HEK293T (cell line): ENCODE measurements around the gene IL1R1.

Experiments used
- CTCF ChIA-PET: fragments of 350-600 bp; formaldehyde crosslinking; extraction: SDS; loops from one replicate; lab custom pipeline; 2021; ENCODE audit warnings: antibody characterized with exemption, inconsistent platforms; lab: Yijun Ruan, JAX
- POLR2A ChIA-PET: fragments of 350-600 bp; formaldehyde crosslinking; extraction: SDS; loops from one replicate; lab custom pipeline; 2020; ENCODE audit warnings: antibody characterized with exemption, inconsistent platforms; lab: Yijun Ruan, JAX
- DNase-seq: peaks from one replicate; pipeline ENCODE4 v3.0.0; 2012; ENCODE audit warnings: mixed read lengths; ENCODE audit errors: extremely low spot score
- ARNT ChIP-seq: fragments of 450-650 bp; IDR thresholded peaks from 2 replicates; pipeline ENCODE4 v1.6.1; 2017; ENCODE audit warnings: mild to moderate bottlenecking
- BHLHE40 ChIP-seq: fragments of 450-650 bp; IDR thresholded peaks from 2 replicates; pipeline ENCODE4 v1.6.1; 2016; ENCODE audit warnings: mild to moderate bottlenecking, moderate library complexity, borderline replicate concordance
- CTBP1 ChIP-seq: fragments of 450-650 bp; IDR thresholded peaks from 2 replicates; pipeline ENCODE4 v1.6.1; 2016; ENCODE audit warnings: borderline replicate concordance
- ELF4 ChIP-seq: fragments of 450-650 bp; IDR thresholded peaks from 2 replicates; pipeline ENCODE4 v1.6.1; 2017; ENCODE audit warnings: antibody characterized with exemption
- FOXA1 ChIP-seq: fragments of 450-650 bp; IDR thresholded peaks from 2 replicates; pipeline ENCODE4 v1.6.1; 2016; ENCODE audit warnings: mild to moderate bottlenecking
- FOXK2 ChIP-seq: fragments of 450-650 bp; IDR thresholded peaks from 2 replicates; pipeline ENCODE4 v1.6.1; 2016; ENCODE audit warnings: mild to moderate bottlenecking
- FOXM1 ChIP-seq: fragments of 450-650 bp; IDR thresholded peaks from 2 replicates; pipeline ENCODE4 v1.6.1; 2017; ENCODE audit warnings: mild to moderate bottlenecking, borderline replicate concordance
- HDGF ChIP-seq: fragments of 450-650 bp; IDR thresholded peaks from 2 replicates; pipeline ENCODE4 v1.6.1; 2017; ENCODE audit warnings: antibody characterized with exemption, borderline replicate concordance
- L3MBTL2 ChIP-seq: fragments of 450-650 bp; conservative IDR thresholded peaks from 2 replicates; pipeline ENCODE4 v1.6.1; 2016; ENCODE audit warnings: mild to moderate bottlenecking
- LEF1 ChIP-seq: fragments of 450-650 bp; IDR thresholded peaks from 2 replicates; pipeline ENCODE4 v1.6.1; 2017; ENCODE audit warnings: mild to moderate bottlenecking, borderline replicate concordance
- NFRKB ChIP-seq: fragments of 450-650 bp; IDR thresholded peaks from 2 replicates; pipeline ENCODE4 v1.6.1; 2016; ENCODE audit warnings: mild to moderate bottlenecking, moderate library complexity
- SP1 ChIP-seq: fragments of 450-650 bp; IDR thresholded peaks from 2 replicates; pipeline ENCODE4 v1.6.1; 2017
- SUZ12 ChIP-seq: fragments of 450-650 bp; IDR thresholded peaks from 2 replicates; pipeline ENCODE4 v1.6.1; 2016; ENCODE audit warnings: mild to moderate bottlenecking
- TARDBP ChIP-seq: fragments of 450-650 bp; IDR thresholded peaks from 2 replicates; pipeline ENCODE4 v1.6.1; 2016
- ZNF384 ChIP-seq: fragments of 450-650 bp; IDR thresholded peaks from 2 replicates; pipeline ENCODE4 v1.6.1; 2016
- TF ChIP-seq, protein P1 (sequence below): fragments of 450-650 bp; IDR thresholded peaks from 2 replicates; pipeline ENCODE4 v1.6.1; 2016

The IL1R1 gene

DNA sequence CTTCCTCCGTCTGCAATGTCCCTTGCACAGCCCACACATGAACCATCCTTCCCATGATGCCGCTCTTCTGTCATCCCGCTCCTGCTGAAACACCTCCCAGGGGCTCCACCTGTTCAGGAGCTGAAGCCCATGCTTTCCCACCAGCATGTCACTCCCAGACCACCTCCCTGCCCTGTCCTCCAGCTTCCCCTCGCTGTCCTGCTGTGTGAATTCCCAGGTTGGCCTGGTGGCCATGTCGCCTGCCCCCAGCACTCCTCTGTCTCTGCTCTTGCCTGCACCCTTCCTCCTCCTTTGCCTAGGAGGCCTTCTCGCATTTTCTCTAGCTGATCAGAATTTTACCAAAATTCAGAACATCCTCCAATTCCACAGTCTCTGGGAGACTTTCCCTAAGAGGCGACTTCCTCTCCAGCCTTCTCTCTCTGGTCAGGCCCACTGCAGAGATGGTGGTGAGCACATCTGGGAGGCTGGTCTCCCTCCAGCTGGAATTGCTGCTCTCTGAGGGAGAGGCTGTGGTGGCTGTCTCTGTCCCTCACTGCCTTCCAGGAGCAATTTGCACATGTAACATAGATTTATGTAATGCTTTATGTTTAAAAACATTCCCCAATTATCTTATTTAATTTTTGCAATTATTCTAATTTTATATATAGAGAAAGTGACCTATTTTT lies 35.4 kb downstream of the IL1R1 start:
- POLR2A ChIA-PET, result no interaction called here
- no peak for DNase-seq
- TF ChIP-seq ELF4, result no peak
- TF ChIP-seq ARNT, result no peak
- no peak for TF ChIP-seq NFRKB
- TF ChIP-seq CTBP1, result no peak
- TF ChIP-seq FOXM1, result no peak
- no peak for TF ChIP-seq L3MBTL2
- TF ChIP-seq FOXK2, result no peak
- CTCF ChIA-PET, result no interaction called here

DNA sequence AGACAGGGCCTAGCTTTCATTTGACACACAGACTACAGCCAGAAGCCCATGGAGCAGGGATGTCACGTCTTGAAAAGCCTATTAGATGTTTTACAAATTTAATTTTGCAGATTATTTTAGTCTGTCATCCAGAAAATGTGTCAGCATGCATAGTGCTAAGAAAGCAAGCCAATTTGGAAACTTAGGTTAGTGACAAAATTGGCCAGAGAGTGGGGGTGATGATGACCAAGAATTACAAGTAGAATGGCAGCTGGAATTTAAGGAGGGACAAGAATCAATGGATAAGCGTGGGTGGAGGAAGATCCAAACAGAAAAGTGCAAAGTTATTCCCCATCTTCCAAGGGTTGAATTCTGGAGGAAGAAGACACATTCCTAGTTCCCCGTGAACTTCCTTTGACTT lies 36.5 kb downstream of the IL1R1 start:
- no peak for TF ChIP-seq NFRKB
- TF ChIP-seq BHLHE40, result no peak
- no peak for TF ChIP-seq L3MBTL2
- POLR2A ChIA-PET, result no interaction called here
- CTCF ChIA-PET, result no interaction called here
- DNase-seq, result no peak

DNA sequence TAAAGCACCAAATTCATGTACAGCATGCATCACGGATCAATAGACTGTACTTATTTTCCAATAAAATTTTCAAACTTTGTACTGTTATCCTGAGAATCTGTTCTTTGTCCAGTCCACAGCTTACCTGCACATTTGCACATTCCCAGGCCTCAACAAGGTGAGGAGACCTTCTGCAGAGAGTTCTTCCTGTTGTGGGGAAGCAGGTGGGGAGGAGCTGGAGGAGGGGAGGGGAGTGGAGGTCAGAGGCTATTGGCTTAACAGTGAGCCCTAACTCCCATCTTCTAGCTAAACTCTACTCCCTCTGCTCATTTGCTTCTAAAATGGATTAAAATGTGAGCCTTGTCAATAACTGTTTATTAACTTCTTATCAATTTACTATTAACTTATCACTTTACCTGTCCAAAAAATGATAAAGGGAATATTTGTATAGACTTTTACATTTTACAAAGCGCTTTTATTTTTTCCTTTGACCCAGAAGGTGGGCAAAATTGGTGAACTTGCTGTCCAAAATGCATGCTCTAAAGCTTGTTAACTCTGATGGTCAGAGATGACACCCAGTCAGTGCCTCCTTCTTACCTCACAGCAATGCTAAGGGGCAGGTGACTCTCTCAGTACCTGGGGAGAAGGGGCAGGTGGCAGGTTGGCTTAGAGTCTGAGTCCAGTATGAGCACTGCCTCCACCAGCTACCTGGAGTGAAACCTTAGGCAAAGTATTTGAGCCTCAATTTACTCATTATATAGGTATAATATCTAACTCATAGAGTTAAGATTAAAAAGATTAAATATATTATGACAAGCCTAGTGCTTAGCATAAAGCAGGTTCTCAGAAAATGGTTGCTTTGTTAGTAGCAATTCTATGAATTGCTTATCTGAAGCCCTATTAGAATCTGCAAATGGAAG lies 37.5 kb downstream of the IL1R1 start:
- TF ChIP-seq BHLHE40 (no peak), LEF1 (no peak), TARDBP (no peak), L3MBTL2 (no peak), FOXA1 (no peak), ELF4 (no peak)
- ChIA-PET POLR2A (no interaction called here), CTCF (no interaction called here)
- no peak for DNase-seq

DNA sequence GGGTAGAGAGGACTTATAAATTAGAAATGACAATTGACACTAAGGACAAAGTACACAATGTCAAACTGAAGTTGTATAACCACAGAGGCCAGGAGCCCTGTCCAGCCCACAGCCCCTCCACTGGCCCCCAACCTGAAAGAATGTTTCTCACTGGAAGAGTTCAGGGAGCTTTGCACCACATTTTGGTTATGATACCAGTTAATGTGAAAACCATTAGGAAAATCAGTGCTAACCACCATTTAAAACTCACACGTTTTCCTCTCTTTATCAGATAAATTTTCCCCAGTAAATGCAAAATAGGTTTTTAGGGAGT lies 38.1 kb downstream of the IL1R1 start:
- ChIA-PET POLR2A (no interaction called here), CTCF (no interaction called here)
- TF ChIP-seq ELF4 (no peak), SP1 (no peak), SUZ12 (no peak), ARNT (no peak), FOXK2 (no peak), LEF1 (no peak), L3MBTL2 (no peak), TARDBP (no peak)
- DNase-seq, result no peak

DNA sequence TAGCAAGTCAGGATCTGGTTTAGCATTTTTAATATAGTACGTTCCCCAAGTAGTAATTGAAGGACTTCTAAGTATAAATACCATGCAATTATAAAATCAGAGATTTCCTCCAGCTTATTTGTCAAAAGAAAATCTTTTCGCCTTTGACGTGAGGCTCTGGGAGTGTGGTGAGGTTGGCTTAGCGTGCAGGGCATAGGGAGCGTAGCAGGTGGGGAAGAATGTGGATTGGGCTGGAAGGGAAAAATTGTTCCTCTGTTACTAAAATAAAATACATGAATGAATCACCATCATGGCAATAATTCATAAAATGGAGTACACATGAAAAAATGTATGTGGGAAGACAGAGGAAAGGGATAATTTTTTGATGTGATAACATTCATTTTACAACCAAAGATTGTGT lies 38.8 kb downstream of the IL1R1 start:
- DNase-seq, result no peak
- ChIA-PET POLR2A (no interaction called here), CTCF (no interaction called here)
- TF ChIP-seq SP1, result no peak
- no peak for TF ChIP-seq ZNF384
- no peak for TF ChIP-seq NFRKB
- no peak for TF ChIP-seq LEF1
- no peak for TF ChIP-seq ARNT
- TF ChIP-seq, protein P1, sequence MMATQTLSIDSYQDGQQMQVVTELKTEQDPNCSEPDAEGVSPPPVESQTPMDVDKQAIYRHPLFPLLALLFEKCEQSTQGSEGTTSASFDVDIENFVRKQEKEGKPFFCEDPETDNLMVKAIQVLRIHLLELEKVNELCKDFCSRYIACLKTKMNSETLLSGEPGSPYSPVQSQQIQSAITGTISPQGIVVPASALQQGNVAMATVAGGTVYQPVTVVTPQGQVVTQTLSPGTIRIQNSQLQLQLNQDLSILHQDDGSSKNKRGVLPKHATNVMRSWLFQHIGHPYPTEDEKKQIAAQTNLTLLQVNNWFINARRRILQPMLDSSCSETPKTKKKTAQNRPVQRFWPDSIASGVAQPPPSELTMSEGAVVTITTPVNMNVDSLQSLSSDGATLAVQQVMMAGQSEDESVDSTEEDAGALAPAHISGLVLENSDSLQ, result no peak
- no peak for TF ChIP-seq SUZ12
- no peak for TF ChIP-seq ELF4
- TF ChIP-seq TARDBP, result no peak
- TF ChIP-seq L3MBTL2, result no peak
- no peak for TF ChIP-seq FOXM1
- no peak for TF ChIP-seq BHLHE40
- no peak for TF ChIP-seq FOXK2

DNA sequence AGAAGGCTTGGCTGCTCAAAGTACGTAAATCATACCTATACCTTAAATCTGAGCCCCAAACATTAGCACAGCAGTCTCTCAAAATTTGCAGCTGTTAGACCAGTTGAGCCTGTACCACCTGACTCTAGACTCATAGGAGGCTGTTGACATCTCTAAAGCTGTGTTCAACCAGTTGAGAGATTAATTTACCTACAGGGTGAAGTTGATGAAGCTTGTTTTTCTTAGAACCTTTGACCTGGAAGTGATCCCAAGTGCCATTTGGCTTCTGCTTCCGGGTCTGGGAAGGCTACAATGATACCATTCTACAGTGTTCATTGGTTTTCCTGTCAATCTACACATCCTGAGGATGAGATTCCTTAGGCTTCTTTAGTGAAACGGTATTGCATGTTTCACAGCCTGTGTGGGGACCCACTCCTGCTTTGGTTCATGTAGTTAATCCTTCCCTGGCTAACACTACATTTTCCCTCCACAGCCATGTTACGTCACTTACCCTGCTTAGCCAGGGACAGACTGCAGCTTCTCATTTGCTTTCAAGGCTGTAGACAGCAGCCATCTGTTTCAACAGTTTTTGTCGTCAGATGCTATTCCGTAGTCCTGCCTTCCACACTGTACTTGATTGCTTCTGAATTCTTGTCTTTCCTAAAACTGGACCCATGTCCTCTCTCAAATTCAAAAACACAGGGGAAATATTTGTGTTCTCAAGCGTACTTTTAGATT lies 39.5 kb downstream of the IL1R1 start:
- POLR2A ChIA-PET, result no interaction called here
- TF ChIP-seq FOXA1, result no peak
- CTCF ChIA-PET, result no interaction called here
- no peak for DNase-seq

DNA sequence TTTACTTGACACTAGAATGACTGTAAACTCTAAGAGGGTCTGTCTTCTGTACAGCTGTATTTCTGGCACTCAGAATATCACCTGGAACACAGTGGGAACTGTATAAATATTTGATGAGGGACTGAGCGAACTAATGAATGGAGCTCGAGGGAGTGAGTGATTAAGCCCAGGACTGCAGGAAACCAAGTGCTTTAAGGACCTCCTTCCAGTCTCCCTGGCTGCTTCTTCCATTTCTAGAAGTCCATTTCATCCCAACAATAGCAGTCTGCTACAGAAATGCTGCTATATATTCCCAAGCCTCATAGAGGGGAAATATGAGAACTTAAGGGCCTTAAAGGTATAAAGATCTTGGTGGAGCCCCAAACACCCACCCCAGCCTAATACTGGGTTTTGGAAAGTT lies 41.5 kb downstream of the IL1R1 start:
- ChIA-PET CTCF (no interaction called here), POLR2A (no interaction called here)
- TF ChIP-seq LEF1 (no peak), TARDBP (no peak), HDGF (no peak), FOXM1 (no peak), L3MBTL2 (no peak), SUZ12 (no peak), FOXK2 (no peak), FOXA1 (no peak), ELF4 (no peak)
- TF ChIP-seq, protein P1, result no peak
- DNase-seq, result no peak
